SJSA1 (cell line): ENCODE results near the gene DGKB. TPM values are rescaled to one million over a fixed set of nuclear protein-coding genes. Genes with fewer than 3 reads are reported as not detected.

ENCODE experiments used
- DNase-seq, 2 experiments: peaks; one replicate each; pipeline ENCODE4 v3.0.0-alpha.2; 2015 to 2020; ENCODE audit warnings: low spot score in 2 of 2, low read depth in 1 of 2
- H3K27ac ChIP-seq: fragments of 250-450 bp; sonication (Bioruptor Pico); 2 replicates; pipeline ENCODE4 v1.5.1; 2020; ENCODE audit warnings: mild to moderate bottlenecking, moderate library complexity
- H3K27me3 ChIP-seq: fragments of 250-450 bp; sonication (Bioruptor Pico); replicated peaks from 2 replicates; pipeline ENCODE4 v1.5.1; 2020; ENCODE audit warnings: mild to moderate bottlenecking, moderate library complexity
- H3K36me3 ChIP-seq: fragments of 250-450 bp; sonication (Bioruptor Pico); 2 replicates; pipeline ENCODE4 v1.5.1; 2020; ENCODE audit warnings: mild to moderate bottlenecking
- H3K4me1 ChIP-seq: fragments of 250-450 bp; sonication (Bioruptor Pico); replicated peaks from 2 replicates; pipeline ENCODE4 v1.6.1; 2021; ENCODE audit warnings: mild to moderate bottlenecking
- H3K4me3 ChIP-seq: fragments of 250-450 bp; sonication (Bioruptor Pico); 2 replicates; pipeline ENCODE4 v1.5.1; 2020; ENCODE audit warnings: mild to moderate bottlenecking
- H3K9me3 ChIP-seq: fragments of 250-450 bp; sonication (Bioruptor Pico); replicated peaks from 2 replicates; pipeline ENCODE4 v1.5.1; 2020; ENCODE audit warnings: mild to moderate bottlenecking
- total RNA-seq: library from RNA; depleted of rRNA; stranded (reverse); fragments of >200 nt; shearing (Covaris generic); gene quantifications from 2 replicates; pipeline ENCODE4 v1.2.3, GENCODE V29; 2014

Gene DGKB
- total RNA-seq, 1 experiment from 2014 or later, result not detected

- no peak overlapping the region for H3K4me3 ChIP-seq
- H3K36me3 ChIP-seq, result no peaks in the 10 kb centered on the region
- no peaks in the 10 kb centered on the region for H3K27me3 ChIP-seq
- no peak for DNase-seq
- no peak overlapping the region for H3K27ac ChIP-seq
- H3K9me3 ChIP-seq, result no peaks in the 10 kb centered on the region; the same call in 1 of the 2 replicates
- H3K4me1 ChIP-seq, result no peaks in the 10 kb centered on the region
Observed at GRCh38 chr7:14748461-14748860, 154.1 kb downstream of the DGKB start.

GRCh38 chr7:14747701-14748100 is 154.8 kb downstream of the DGKB start:
- Histone ChIP-seq H3K4me3 (no peak overlapping the region), H3K9me3 (no peaks in the 10 kb centered on the region; the same call in 1 of the 2 replicates), H3K4me1 (no peaks in the 10 kb centered on the region), H3K27me3 (no peaks in the 10 kb centered on the region), H3K36me3 (no peaks in the 10 kb centered on the region), H3K27ac (no peak overlapping the region)
- no peak for DNase-seq

GRCh38 chr7:14745076-14745475 is 157.5 kb downstream of the DGKB start:
- no peaks in the 10 kb centered on the region for H3K36me3 ChIP-seq
- H3K27me3 ChIP-seq, result no peaks in the 10 kb centered on the region
- no peaks in the 10 kb centered on the region; the same call in 1 of the 2 replicates for H3K9me3 ChIP-seq
- no peak overlapping the region for H3K4me3 ChIP-seq
- no peaks in the 10 kb centered on the region for H3K4me1 ChIP-seq
- no peak for DNase-seq
- H3K27ac ChIP-seq, result no peak overlapping the region

- no peak for DNase-seq
- H3K4me3 ChIP-seq, result no peak overlapping the region
- no peaks in the 10 kb centered on the region for H3K27me3 ChIP-seq
- no peaks in the 10 kb centered on the region; the same call in 1 of the 2 replicates for H3K9me3 ChIP-seq
- no peaks in the 10 kb centered on the region for H3K4me1 ChIP-seq
- no peak overlapping the region for H3K27ac ChIP-seq
- no peaks in the 10 kb centered on the region for H3K36me3 ChIP-seq
Observed at GRCh38 chr7:14740606-14741005, 161.9 kb downstream of the DGKB start.

- H3K9me3 ChIP-seq, result no peaks in the 10 kb centered on the region
- no peak for DNase-seq
- no peak overlapping the region for H3K4me3 ChIP-seq
- no peak overlapping the region for H3K27ac ChIP-seq
- H3K36me3 ChIP-seq, result no peaks in the 10 kb centered on the region
- H3K27me3 ChIP-seq, result no peaks in the 10 kb centered on the region
- H3K4me1 ChIP-seq, result no peaks in the 10 kb centered on the region
Observed at GRCh38 chr7:14739841-14740185, 162.7 kb downstream of the DGKB start.

GRCh38 chr7:14739168-14739840 is 163.2 kb downstream of the DGKB start:
- no peaks in the 10 kb centered on the region for H3K36me3 ChIP-seq
- H3K9me3 ChIP-seq, result no peaks in the 10 kb centered on the region
- no peaks in the 10 kb centered on the region for H3K27me3 ChIP-seq
- DNase-seq, result no peak
- H3K4me3 ChIP-seq, result no peak overlapping the region
- no peak overlapping the region for H3K27ac ChIP-seq
- H3K4me1 ChIP-seq, result no peaks in the 10 kb centered on the region

GRCh38 chr7:14738086-14738485 is 164.5 kb downstream of the DGKB start:
- H3K4me3 ChIP-seq, result no peak overlapping the region
- DNase-seq, result no peak
- no peaks in the 10 kb centered on the region for H3K9me3 ChIP-seq
- no peaks in the 10 kb centered on the region for H3K36me3 ChIP-seq
- H3K27ac ChIP-seq, result no peak overlapping the region
- H3K27me3 ChIP-seq, result no peaks in the 10 kb centered on the region
- no peaks in the 10 kb centered on the region for H3K4me1 ChIP-seq

- Histone ChIP-seq H3K27ac (no peak overlapping the region), H3K9me3 (no peaks in the 10 kb centered on the region), H3K36me3 (no peaks in the 10 kb centered on the region), H3K4me1 (no peaks in the 10 kb centered on the region), H3K4me3 (no peak overlapping the region), H3K27me3 (no peaks in the 10 kb centered on the region)
- DNase-seq, result no peak
Observed at GRCh38 chr7:14734839-14735321, 167.7 kb downstream of the DGKB start.

GRCh38 chr7:14720785-14721184 is 181.8 kb downstream of the DGKB start:
- Histone ChIP-seq H3K9me3 (no peaks in the 10 kb centered on the region), H3K36me3 (no peaks in the 10 kb centered on the region), H3K27ac (no peak overlapping the region), H3K4me1 (no peaks in the 10 kb centered on the region), H3K4me3 (no peak overlapping the region), H3K27me3 (no peaks in the 10 kb centered on the region)
- no peak for DNase-seq

- Histone ChIP-seq H3K27me3 (no peaks in the 10 kb centered on the region), H3K4me3 (no peak overlapping the region), H3K4me1 (no peaks in the 10 kb centered on the region), H3K27ac (no peak overlapping the region), H3K9me3 (no peaks in the 10 kb centered on the region), H3K36me3 (no peaks in the 10 kb centered on the region)
- no peak for DNase-seq
Observed at GRCh38 chr7:14717816-14718215, 184.7 kb downstream of the DGKB start.

GRCh38 chr7:14717169-14717568 is 185.4 kb downstream of the DGKB start:
- no peaks in the 10 kb centered on the region for H3K4me1 ChIP-seq

GRCh38 chr7:14714161-14714728 is 188.3 kb downstream of the DGKB start:
- Histone ChIP-seq H3K27ac (no peak overlapping the region), H3K27me3 (no peaks in the 10 kb centered on the region), H3K4me3 (no peak overlapping the region), H3K4me1 (no peaks in the 10 kb centered on the region), H3K36me3 (no peaks in the 10 kb centered on the region), H3K9me3 (no peaks in the 10 kb centered on the region)
- no peak for DNase-seq

More at GRCh38 chr7:14717169-14717568, 185.4 kb downstream of the DGKB start:
- no peak overlapping the region for H3K27ac ChIP-seq
- H3K9me3 ChIP-seq, result no peaks in the 10 kb centered on the region
- no peak for DNase-seq
- no peak overlapping the region for H3K4me3 ChIP-seq
- H3K36me3 ChIP-seq, result no peaks in the 10 kb centered on the region
- H3K27me3 ChIP-seq, result no peaks in the 10 kb centered on the region

GRCh38 chr7:14698239-14698638 is 204.3 kb downstream of the DGKB start:
- no peaks in the 10 kb centered on the region for H3K27me3 ChIP-seq
- H3K27ac ChIP-seq, result no peak overlapping the region
- no peaks in the 10 kb centered on the region for H3K9me3 ChIP-seq
- no peaks in the 10 kb centered on the region for H3K4me1 ChIP-seq
- DNase-seq, result no peak
- no peaks in the 10 kb centered on the region for H3K36me3 ChIP-seq
- H3K4me3 ChIP-seq, result no peak overlapping the region

GRCh38 chr7:14697684-14698083 is 204.9 kb downstream of the DGKB start:
- H3K4me1 ChIP-seq, result no peaks in the 10 kb centered on the region
- DNase-seq, result no peak
- H3K36me3 ChIP-seq, result no peaks in the 10 kb centered on the region
- no peaks in the 10 kb centered on the region for H3K9me3 ChIP-seq
- H3K27me3 ChIP-seq, result no peaks in the 10 kb centered on the region
- H3K27ac ChIP-seq, result no peak overlapping the region
- H3K4me3 ChIP-seq, result no peak overlapping the region
